ENCODE results near the gene LIMCH1.

Gene LIMCH1

GRCh38 chr4:41569961-41570360 is 32.0 kb downstream of the LIMCH1 start:
- peak in 1 of 2 experiments; percentile 56 for DNase-seq

GRCh38 chr4:41571422-41571821 is 33.5 kb downstream of the LIMCH1 start:
- DNase-seq: peak in 1 of 2 experiments; percentile 50

GRCh38 chr4:41572516-41572915 is 34.6 kb downstream of the LIMCH1 start:
- no peak for DNase-seq

GRCh38 chr4:41572956-41573355 is 35.0 kb downstream of the LIMCH1 start:
- DNase-seq: no peak

- peak; percentile 77 to 91 for DNase-seq
Measured at GRCh38 chr4:41573502-41574001, 35.6 kb downstream of the LIMCH1 start.

- no peak for DNase-seq
Measured at GRCh38 chr4:41575207-41575606, 37.2 kb downstream of the LIMCH1 start.

- no peak for DNase-seq
Measured at GRCh38 chr4:41575665-41576064, 37.7 kb downstream of the LIMCH1 start.

- DNase-seq: peak; percentile 94 to 99
Measured at GRCh38 chr4:41579043-41579442, 41.1 kb downstream of the LIMCH1 start.

GRCh38 chr4:41579526-41579925 is 41.6 kb downstream of the LIMCH1 start:
- peak in 1 of 2 experiments; percentile 32 for DNase-seq

GRCh38 chr4:41580007-41580406 is 42.0 kb downstream of the LIMCH1 start:
- DNase-seq: no peak

- DNase-seq: no peak
Measured at GRCh38 chr4:41586675-41587225, 48.8 kb downstream of the LIMCH1 start.

- DNase-seq: no peak
Measured at GRCh38 chr4:41587286-41587685, 49.3 kb downstream of the LIMCH1 start.

GRCh38 chr4:41590591-41590990 is 52.6 kb downstream of the LIMCH1 start:
- DNase-seq: peak; percentile 43 to 71

GRCh38 chr4:41594432-41594831 is 56.5 kb downstream of the LIMCH1 start:
- DNase-seq: no peak

- DNase-seq: no peak
Measured at GRCh38 chr4:41597494-41597893, 59.5 kb downstream of the LIMCH1 start.

GRCh38 chr4:41598580-41598979 is 60.6 kb downstream of the LIMCH1 start:
- no peak for DNase-seq

- no peak for DNase-seq
Measured at GRCh38 chr4:41599192-41599786, 61.3 kb downstream of the LIMCH1 start.

GRCh38 chr4:41600243-41600912 is 62.4 kb downstream of the LIMCH1 start:
- DNase-seq: no peak

- DNase-seq: no peak
Measured at GRCh38 chr4:41601025-41601424, 63.1 kb downstream of the LIMCH1 start.

- DNase-seq: no peak
Measured at GRCh38 chr4:41602113-41602512, 64.2 kb downstream of the LIMCH1 start.

GRCh38 chr4:41602886-41603498 is 65.0 kb downstream of the LIMCH1 start:
- no peak for DNase-seq

GRCh38 chr4:41609851-41610250 is 71.9 kb downstream of the LIMCH1 start:
- no peak for DNase-seq

GRCh38 chr4:41610474-41610873 is 72.5 kb downstream of the LIMCH1 start:
- DNase-seq: no peak
